Left forelimb (tissue), 1 donor: Measurements from ENCODE around the gene ACBD6.

Experiments used
- DNase-seq: peaks from one replicate; pipeline ENCODE4 v3.0.0-alpha.2; 2018; ENCODE audit warnings: low spot score

The ACBD6 gene

DNA sequence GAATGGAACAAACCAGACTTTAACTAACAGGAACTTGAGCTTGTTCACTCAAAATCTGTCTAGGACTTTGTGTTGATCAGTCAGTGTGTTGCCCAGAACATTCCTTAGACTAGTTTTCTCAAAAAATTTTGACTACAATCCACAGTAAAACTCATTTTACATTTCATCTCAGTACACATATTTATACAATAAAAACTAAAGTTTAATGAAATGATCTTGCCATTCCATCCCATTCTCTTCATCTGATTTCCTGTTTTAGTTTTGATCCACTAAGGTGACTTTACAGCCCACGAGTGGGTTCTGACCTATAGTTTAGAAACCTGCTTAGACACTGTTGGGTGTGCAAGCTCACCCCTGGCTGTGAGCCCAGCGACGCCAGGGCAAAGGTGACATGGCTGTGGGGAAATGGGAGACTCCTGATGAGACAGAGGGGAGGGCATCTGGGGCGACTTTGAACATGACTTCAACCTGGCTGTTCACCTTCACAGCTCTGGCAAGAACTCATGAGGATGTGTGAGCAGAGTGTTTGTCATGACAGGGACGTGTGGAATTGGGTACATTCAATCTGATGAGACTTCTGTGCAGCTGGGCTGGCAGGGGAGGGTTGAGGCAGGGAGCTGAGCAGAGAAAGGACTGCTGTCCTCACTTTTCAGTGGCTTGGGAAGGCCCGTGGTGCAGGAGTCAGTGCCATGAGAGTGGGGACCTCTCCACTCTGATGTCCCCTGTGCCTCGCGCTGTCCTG is 231.7 kb downstream of the ACBD6 start:
- DNase-seq, result peak; percentile 37

DNA sequence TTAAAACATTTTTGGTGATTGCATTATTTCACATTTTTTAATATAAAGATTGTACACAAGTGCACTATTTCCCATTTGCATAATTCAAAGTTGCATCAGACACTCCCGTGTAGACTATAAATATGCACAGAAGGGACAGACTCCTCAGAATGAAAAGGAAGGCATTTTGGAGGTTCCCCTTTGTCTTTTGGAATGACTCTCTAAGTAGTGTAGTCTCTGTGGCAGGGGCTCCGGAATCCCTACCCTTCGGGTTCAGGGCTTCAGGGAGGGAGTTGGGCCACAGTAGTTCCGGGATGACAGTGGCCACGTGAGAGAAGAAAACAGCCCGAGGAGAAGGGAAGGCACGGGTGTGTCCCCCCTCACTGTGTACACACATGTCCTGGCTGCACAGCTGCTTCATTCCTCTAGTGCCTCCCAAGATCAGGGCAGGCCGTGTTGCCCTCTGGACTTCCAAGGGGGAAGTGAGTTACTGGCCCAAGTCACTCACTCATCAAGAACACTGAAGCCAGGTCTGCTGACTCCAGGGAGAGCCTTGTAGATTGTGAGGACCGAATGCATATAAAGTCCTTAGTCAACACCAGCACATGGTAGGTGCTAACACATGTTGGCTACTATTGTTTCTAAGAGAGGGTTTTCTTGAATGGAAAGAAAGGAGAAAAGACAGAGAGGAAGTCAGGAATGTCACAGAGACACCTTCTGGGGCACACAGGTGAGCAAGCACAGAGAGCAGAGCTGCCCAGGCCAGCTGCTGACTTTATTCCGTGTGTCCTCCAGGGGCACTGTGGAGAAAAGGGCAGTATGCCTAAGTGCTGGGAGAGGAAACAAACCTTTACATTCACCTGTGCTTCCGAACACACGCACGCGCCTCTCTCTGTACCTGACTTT is 232.5 kb downstream of the ACBD6 start:
- DNase-seq, result peak; percentile 26

DNA sequence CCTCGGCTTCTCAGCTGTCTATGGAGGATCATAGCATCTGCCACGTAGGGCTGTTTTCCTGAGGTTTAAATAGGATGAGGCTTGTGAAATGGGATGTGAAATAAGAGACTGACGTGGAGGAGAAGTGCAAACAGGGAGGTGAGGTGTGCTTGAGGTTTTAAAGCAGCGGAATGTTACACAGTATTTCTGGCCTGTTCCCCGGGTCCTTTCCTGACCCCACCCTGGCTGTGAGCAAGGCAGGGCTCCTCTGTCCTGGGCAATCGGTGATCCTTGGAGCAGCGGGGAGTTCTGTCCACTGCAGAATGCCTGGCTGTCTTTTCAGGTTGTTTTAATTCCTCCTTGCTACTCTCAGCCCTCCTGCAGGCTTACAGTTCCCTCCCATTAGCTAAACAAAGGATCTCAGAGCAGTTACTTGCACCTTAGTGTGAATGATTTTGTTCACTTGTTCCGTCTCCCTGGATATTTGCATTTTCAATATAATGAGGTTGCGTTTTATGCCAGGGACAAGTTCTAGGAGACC is 233.8 kb downstream of the ACBD6 start:
- no peak for DNase-seq

DNA sequence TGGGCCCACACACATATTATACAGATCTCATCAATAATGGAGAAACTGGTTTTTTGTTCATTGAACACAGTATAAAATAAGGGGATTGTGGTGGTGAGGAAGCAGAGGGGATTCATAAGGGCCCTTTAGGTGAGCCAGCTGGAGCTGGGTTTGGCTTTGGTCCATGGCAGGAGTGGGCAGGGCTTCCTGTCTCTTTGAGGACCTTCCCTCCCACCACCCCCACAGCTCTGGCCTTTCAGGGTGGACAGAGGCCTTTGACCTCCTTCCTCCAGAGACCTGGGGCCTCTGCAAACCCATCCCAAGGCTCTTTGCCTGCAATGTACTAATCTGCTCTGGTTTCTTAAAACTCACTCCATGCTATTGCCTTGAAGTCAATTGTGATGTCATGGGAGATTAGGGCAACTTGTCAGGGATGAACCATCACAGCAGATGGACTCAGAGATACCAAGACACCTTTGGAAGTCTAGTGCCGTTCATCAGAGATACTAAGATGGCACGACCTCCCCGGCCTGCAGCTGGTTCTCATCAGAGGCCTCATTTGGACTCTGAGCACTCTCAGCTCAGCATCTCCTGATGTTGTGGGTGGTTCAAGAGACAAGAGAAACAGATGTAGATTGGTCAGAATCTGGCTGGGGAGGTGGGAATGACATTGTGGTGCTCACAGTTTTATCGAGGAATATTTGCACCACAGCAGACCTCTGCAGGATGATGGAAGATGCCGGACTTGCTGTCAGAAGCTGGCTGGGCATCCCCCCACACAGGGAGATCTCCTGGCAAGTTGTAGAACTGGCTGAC is 234.4 kb downstream of the ACBD6 start:
- peak; percentile 50 for DNase-seq

DNA sequence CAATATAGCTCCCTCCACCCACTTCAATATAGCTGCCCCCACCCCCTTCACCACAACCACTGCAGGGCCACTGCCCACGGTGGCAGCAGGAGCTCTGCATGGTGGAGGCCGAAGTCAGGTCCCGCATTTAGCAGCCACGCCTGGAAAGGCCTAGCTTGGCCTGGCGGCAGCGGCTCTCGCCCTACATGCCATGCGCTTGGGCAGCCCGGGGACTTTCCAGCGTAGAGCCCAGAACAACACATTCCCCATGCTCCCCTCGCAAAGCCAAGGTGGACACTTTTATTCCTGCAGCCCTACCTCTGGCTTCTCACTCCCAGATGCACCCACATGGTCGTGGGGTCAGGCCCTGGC is 235.2 kb downstream of the ACBD6 start:
- no peak for DNase-seq

DNA sequence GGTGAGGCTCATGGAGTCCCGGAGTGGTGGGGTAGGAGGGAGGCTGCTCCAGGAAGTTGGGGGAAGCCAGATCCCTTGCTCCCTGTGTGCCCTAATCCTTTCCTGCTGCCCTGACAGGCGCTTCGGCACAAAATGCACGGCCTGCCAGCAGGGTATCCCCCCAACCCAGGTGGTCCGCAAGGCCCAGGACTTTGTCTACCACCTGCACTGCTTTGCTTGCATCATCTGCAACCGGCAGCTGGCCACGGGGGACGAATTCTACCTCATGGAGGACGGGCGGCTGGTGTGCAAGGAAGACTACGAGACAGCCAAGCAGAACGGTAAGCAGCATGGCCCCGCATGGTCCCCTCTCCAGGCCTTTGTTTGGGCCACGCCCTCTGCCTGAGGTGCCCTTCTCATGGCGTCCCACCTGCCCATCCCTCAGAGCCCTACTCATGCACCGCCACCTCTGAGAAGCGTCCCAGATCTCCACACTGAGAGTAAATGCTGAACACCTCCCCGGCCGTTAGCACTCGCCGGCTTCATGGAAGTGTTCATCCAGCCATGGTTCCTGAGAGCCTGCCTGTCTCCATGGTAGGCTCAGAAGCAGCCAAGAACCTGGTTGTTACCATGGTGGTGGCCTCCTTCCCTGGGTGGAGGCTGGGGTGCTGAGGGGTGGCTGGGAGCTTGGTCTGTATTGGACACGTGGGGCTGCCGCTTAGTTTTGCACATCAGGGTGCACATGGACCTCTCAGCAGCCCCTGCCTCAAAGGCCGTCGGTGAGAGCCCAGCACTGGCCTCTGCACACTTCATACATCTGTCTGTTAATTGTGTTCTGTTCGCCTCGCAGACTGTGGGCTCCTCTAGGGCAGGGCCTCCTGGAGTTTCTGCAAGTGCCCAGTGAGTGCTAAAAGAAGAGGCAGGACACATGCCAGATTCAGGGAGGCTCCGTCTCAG is 235.8 kb downstream of the ACBD6 start:
- DNase-seq, result no peak

DNA sequence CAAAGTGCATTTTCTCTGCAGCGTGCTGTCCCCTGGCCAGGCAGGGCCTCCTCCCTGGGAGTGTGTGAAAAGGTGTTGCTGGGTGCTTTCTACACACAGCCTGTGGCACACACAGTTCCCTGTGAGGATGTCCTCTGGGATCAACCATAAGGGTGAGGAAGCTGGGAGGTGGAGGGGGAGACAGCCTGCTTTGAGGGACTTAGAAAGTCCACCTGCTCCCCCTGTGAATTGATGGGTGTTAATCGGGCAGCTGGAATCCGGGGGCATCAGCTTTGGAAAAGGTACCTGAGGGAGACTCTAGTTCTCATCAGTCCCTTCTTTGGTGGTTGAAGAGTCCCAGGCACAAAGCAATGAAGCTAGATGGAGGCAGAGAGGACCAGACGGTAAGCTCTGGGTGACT is 236.5 kb downstream of the ACBD6 start:
- DNase-seq, result no peak

DNA sequence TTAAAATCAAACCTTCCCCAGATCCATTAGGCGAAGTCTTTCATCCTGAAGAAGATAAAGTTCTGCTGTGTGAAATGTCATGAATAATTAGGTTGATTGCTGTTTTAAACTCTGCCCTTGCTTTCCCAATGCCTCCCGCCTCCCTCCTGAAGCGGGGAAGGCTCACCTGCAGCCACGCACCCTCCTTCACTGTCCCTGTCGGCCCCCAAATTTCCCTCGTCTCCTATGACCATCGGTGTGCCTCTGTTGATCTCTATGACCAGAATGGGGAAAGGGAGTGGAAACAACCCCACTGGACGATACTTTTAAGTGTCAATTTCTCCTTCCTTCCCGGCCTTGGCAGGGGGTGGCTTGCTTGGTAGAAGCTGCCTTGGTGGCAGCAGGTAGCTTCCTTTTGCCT is 237.2 kb downstream of the ACBD6 start:
- DNase-seq, result no peak

DNA sequence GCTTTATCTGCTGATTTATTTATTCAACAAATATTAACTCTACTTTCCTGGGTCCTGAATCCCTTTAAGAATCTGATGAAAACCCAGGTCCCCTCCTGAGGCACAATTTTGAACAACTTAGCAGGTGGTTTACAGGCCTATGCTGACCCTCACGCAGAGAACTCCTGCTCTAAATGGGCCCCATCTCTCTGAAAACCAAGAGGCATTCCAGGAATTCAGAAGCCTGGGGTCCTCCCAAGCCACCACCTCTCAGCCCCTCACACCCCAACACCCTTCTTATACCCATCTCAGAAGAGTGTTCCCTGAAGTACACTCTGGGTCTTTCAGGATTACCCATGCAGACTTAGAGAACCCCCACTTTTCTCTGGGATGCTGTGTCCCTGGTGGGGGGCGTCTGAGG is 237.8 kb downstream of the ACBD6 start:
- DNase-seq, result no peak

DNA sequence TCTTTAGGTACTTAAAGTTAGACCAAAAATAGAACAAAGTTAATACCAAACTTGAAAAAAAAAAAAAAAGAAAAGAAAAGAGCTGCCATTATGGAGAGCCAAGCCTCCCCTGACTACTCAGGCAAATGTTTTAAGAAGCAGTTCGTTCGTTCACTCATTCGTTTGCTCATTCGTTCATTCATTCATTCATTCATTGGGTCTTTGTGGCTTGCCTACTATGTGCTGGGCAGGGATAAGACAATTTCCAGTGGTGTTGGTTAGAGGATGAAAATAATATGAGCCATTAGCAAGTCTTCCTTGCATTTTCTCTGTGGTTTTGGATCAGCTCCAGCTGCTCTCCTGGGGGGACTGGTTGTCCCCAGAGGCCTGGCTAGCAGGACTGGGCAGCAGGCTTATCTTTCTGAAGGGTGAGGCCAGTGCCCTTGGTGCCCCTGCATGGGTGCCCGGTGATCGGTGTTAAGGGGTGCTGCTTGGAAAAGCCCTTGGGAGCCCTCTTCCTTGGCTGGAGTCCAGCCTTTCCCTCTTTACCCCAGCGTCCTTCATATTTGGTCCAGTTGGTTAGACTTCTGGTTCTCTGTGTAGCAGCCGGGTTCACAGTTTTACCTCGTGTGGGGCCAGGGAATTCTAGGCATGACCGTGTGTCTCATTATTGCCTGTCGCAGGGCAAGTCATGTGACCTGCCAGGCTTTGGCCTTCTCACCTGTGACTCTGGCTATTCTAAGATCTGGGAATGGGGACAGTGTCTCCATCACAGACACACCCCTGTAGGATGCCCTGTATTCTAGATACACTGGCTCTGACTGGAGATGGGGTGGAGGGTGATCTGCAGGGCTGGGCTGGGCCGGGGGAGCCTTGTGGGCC is 239.5 kb downstream of the ACBD6 start:
- no peak for DNase-seq

DNA sequence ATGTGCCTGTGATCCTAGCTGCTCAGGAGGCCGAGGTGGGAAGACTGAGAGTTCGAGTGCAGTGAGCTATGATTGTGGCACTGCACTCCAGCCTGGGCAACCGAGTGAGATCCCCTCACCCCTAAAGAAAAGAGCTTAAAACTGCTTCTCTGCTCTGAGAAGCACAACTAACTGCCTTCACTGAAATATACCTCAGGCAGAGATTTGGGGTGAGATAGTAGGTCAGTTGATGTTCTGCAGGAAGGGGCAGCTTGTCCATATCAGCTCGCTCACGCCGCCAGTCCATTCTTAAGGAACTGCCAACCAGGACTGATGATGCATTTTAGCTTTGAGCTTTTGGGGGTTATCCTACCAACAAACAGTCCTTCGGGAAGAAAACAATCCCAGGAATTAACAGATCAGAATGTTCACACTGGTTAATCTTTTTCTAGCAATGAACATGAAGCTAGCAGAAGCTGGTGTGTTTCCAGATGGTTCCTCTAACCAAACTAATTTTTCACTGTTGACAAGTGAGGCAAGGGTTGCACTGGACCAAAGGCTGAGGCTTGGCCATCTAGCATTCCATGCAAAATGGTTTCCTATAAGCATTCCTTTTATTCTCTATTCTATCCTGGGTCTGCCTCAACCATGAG is 240.7 kb downstream of the ACBD6 start:
- DNase-seq, result no peak

DNA sequence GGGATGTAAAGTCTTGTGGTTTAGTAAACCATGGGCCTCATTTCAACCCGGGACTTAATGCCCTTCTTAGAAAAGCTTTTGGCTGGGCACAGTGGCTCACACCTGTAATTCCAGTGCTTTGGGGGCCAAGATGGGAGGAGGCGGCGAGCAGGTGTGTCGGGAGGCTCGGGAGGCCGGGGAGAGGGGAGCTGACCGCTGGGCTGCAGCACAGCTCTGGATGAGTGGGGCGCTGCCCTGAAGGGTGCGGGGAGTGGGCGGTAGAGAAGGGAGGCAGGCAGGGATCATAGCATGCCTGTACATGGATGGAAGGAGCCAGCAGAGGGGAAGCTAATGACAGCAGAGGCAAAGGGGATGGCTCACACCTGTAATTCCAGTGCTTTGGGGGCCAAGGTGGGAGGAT is 241.3 kb downstream of the ACBD6 start:
- no peak for DNase-seq

DNA sequence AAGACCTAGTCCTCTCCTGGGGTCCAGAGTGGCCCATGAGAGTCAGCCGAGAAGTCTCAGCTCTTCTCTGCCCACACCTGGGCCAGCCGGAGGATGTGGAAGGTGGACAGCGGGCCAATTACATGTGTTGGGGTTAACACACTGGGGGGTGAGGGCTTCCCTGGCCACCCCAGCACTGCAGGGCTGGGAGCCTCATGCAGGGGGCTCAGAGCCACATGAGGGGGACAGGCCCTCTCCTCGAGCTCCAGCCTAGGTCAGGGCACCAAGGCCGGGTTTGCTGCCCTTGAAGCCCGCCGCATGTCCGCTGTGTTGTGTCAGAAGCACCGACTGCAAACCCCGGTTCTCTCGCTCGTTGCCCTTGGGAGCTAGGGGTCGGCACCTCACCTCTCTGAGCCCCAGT is 241.8 kb downstream of the ACBD6 start:
- no peak for DNase-seq

DNA sequence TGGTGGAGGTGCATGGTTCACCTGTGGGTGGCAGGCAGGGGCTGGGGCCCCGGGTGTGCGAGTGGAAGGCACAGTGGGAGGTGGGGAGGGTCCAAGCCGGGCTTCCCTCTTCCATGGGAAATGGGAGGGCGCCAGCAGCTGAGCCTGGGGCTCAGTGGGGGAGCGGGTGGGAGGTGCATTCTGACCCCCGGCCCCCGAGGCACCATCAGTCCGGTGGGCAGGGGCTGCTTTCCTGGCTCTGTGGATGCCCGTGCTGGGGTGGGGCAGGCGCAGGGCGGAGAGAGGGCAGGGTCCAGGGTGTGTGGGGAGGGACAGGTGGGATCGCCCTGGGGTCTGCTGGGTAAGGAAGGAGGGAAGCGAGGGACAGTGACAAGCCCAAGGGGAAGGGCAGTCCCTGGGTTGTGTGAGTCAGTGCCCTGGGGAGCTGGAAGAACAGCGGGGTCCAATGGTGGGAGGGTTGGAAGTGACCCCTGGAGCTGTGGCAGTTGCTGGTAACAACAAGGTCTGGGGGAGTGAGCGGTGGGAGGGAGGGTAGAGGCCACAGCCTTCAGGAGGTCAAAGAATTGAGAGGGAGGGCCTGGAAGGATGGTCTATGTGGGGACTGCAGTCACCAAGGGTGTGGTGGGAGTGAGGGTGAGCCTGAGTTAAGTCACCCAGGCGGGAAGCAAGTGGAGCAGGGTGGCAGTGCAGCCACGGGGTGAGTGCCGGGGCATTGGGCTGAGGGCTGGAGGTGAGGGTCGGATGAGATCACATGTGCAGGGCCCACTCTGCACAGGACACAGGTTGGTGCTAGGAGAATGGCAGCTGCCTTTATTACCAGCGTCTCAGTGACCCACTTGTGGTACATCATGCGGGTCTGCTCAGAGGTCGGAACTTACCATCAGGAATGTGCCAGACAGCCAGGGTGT is 242.7 kb downstream of the ACBD6 start:
- no peak for DNase-seq

DNA sequence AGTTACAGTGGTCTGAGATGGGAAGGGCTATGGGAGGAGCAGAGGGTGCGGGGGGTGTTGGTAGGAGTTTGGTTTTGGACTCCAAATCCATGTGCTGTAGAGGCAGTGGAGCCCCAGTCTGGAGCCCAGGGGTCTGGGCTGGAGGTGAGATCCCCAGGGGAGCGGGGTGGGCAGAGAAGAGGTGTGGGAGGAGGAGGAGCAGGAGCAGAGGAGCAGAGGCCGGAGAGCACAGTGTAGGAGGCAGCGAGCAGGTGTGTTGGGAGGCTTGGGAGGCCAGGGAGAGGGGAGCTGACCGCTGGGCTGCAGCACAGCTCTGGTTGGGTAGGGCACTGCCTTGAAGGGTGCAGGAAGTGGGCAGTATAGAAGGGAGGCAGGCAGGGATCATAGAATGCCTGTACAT is 243.4 kb downstream of the ACBD6 start:
- no peak for DNase-seq

DNA sequence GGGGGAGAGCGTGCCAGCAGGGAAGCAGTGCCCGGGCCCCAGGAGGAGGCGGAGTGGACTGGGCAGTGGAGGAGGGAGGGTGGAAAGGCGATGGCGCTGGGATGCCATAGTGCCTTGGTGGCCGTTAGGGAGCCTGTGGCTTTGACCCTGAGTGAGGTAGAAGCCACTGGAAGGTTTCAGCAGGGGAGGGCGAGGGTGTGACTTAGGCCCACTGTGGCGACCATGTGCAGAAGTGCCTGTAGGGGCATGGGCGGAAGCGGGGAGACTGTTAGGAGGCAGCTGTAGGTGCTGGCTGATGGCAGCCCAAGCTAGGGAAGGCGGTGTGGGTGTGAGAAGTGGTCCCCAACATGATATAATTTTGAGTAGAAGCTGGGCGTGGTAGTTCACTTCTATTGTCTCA is 244.1 kb downstream of the ACBD6 start:
- no peak for DNase-seq

DNA sequence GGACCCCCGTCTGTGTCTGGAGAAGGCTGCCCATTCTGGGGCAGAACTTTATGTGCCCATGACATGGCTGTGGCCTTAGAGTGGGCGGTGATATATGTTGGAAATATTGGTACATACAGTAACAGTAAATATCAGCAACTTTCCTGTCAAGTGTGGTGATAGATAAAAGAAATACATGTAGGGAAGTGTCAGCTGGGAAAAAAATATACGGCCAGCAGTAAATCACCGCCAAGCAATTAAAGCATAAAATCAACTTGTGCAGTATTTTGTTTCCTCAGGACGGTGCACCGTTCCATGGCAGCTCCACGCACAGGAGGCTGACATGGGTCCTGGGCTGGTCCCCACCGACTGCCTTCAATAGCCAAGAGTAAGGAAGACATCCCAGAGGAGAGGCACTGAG is 244.9 kb downstream of the ACBD6 start:
- DNase-seq, result no peak

DNA sequence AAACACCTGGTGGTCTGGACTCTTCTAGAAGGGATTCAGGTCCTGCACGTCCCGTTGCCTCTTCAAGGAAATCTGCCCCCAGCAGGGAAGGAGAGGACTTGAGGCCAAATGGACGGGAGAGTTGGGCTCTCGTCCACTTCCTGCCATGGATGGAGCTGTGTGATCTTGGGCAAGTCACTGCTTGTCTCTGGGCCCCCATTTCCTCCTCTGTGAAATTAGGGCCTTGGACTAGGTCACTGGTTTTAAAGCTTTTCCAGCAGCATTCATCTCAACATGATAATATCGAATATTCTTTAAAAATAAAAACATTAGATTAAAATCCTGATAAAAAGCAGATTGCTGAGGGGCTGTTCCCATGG is 245.4 kb downstream of the ACBD6 start:
- DNase-seq, result no peak
